ENCODE results near the gene C19orf53.

Gene C19orf53

DNA sequence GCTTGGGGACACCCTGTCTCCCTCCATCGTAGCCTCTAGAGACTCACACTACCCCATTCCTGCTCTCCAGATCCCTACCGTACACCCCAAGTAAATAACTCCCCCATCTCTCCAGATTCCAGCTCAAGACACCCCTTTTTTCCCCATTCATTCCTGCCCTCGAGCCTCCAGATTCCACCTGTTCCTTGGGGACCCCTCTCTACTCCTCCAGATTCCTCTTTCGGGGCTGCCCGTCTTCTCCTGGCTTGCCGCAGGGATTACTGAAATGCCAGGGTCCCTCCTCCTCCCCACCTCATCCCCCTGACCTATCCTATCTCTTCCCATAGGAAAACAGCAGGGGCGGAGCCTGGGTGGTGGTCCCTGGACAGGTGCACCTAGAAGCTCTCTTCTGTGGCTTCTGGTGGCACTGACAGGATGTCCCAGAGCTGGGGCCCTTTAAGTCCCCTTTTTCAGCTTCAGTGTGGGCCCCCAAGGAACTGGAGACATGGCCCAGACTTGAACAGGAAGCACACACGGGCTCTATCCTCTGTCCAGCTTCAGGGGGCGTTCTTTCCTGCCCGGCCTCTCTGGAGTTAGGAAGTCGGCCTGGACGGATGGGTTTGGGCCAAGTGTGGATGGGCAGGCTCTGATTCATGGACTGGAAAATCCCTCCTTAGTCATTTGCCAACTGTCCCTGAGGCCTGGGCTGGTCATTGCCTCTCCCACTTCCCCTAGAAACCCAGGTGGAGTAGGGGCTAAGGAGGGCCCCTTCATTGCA, 22.2 kb downstream of the C19orf53 start:
- no peak for DNase-seq

DNA sequence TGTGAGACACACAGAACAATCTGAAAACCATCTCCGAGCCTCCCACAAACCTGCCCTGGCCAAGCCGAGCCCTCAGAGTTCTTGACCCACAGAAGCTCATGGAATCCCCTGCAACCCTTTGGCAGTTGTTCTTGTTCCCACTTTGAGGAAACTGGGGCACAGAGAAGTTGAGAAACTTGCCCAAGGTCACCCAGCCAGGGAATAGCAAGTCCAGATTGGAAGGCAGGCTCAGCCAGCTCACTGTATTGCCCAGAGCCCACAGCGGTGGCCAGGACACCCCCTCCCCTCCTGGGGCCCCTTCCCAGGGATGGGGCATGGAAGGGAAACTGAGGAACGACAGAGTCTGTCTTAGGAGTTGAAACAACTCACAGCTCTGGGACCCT, 22.8 kb downstream of the C19orf53 start:
- DNase-seq, result no peak

DNA sequence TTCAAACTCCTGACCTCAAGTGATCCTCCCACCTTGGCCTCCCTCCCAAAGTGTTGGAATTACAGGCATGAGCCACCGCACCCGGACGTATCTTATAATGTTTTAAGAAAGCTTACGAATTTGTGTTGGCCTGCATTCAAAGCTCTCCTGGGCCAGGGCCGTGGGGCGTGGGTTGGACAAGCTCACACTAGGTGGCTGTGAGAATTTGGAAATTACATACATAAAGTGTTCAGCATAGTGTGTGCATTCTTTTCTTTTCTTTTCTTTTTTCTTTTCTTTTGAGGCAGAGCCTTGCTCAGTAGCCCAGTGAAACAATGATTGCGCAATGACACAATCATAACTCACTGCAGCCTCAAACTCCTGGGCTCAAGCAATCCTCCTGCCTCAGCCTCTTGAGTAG, 23.6 kb downstream of the C19orf53 start:
- no peak for DNase-seq

DNA sequence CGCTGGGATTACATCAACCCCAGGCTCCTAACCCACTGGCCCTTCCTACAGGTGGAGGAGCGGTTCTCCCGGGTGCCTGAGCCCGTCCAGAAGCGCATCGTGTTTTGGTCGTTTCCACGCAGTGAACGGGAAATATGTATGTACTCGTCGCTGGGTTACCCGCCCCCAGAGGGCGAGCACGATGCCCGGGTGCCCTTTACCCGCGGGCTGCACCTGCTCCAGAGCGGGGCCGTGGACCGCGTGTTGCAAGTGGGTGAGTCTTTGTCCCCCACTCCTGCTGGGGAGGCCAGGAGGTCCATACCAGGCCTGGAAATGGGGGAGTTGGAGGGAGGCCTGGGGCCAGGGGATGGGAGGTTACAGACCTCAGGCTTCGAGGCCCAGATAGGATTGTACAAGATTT, 25.4 kb downstream of the C19orf53 start:
- no peak for DNase-seq

DNA sequence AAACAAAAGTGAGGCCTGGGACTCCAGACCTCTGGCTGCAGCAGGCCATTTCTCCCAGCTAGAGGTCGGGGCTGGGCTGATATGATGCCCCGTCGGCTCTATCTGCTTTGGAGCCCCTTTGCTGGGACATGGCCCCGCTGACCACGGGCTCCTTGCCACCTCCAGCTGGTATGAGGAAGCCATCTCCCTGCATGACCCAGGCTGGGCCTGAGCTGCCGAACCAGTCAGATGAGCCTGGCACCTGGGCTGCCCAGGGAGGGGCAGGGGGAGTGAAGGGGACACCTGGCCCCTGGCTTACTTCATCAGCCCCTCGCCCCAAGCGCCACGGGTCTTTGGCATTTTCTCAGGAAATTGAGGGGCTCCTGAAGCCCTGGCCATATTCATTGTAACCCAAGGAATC, 28.8 kb downstream of the C19orf53 start:
- DNase-seq, result no peak

DNA sequence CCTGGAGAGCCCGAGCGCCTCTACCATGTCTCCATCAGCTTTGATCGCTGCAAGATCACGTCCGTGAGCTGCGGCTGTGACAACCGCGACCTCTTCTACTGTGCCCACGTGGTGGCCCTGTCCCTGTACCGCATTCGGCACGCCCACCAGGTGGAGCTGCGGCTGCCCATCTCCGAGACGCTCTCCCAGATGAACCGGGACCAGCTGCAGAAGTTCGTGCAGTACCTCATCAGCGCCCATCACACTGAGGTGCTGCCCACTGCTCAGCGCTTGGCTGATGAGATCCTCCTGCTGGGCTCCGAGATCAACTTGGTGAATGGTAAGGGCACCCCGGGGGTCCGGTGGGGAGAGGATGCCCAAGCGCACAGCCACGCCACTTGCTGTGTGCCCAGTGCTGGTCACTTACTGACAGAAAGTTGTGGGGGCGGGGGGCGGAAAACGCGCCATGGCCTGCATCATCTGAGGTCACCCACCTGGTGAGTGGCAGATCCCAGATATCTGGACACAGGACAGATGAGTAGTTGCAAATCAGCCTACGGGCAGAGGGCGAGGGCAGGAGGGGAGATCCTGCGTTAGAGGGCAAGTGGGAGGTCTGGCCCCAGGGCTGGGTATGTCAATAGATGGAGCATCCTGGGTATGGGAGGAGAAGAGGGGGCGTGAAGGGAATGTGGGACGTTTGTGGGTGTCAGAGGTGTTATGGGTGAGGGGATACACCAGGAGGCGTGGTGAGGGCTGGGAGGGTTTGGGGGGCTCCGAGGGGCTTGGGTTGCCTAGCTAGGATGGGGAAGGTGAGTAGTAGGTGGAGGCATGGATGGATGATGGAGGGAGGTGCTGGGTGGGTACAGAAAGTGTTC, 30.8 kb downstream of the C19orf53 start:
- DNase-seq, result no peak

DNA sequence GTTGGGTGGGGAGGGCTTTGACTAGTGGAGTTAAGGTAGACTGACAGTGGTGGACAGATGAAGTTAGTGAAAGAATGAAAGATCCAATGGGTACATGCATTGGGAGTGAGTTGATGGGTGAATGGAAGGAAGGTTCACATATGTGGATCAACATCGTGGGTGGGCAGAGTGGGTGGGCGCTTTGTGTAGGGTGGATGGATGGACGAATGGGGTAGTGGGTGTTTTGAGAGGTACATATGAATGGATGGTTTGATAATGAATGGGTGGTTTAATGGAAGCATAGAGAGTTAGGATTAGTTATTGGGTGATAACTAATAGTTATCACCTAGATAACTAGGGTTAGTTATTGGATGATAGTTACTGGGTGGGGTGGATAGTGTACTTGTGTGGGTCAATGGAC, 32.5 kb downstream of the C19orf53 start:
- no peak for DNase-seq

DNA sequence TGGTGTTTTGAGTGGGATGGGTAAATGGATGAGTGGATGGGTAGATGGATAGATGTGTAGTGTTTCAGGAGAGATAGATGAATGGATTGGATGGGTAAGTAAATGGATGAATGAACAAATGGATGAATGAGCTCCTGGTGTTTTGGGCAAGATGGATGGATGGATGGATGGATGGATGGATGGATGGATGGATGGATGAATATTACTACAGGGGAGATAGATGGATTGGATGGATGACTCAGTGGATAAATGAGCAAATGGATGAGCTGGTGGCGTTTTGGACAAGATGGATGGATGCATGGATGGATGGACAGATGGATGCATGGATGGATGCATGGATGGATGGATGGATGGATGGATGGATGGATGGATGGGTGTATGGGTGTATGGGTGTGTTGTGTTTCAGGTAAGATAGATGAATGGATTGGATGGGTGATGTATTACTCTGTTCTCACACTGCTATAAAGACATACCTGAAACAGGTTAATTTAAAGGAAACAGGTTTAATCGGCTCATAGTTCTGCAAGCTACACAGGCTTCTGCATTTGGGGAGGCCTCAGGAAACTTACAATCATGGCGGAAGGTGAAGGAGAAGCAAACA, 33.3 kb downstream of the C19orf53 start:
- DNase-seq, result no peak

DNA sequence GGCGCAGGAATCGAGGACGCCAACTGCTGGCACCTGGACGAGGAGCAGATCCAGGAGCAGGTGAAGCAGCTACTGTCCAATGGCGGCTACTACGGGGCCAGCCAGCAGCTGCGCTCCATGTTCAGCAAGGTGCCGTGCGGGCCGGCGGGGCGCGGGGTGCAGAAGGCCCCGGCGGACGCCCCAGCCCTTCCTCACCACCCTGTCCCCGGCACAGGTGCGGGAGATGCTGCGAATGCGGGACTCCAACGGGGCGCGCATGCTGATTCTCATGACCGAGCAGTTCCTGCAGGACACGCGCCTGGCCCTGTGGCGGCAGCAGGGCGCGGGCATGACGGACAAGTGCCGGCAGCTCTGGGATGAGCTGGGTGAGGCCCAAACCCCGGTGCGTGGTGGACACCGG, 34.6 kb downstream of the C19orf53 start:
- no peak for DNase-seq

DNA sequence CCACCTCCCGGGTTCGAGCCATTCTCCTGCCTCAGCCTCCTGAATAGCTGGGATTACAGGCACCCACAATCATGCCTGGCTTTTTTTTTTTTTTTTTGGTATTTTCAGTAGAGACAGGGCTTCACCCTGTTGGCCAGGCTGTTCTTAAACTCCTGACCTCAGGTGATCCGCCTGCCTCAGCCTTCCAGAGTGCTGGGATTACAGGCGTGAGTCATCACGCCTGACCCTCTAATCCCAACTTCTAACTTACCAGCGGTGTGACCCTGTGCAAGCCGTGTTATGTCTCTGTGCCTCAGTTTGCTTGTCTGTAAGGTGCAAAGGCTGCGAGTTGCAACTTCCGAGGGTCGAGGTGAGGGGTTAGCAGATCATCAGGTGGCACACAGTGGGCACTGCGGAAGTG, 38.3 kb downstream of the C19orf53 start:
- DNase-seq, result no peak

DNA sequence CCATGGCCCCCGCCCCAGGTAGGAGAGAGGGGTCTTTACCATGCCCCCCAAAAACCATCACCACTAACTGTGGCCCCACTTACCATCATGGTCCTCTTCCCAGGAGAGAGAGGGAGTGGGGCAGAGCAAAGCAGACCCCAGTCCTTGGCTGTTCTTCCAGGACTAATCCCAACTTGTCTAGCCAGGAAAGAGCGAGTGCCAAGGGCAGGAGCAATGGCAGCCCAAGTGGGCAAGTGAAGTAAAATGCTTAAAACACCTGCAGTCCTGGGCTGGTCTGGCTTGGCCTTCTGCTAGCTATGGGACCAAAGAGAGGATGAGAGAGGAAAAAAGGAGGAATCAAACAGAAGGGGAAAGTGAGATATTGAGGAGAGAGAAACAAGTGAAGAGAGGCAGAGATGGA, 38.9 kb downstream of the C19orf53 start:
- DNase-seq, result no peak

DNA sequence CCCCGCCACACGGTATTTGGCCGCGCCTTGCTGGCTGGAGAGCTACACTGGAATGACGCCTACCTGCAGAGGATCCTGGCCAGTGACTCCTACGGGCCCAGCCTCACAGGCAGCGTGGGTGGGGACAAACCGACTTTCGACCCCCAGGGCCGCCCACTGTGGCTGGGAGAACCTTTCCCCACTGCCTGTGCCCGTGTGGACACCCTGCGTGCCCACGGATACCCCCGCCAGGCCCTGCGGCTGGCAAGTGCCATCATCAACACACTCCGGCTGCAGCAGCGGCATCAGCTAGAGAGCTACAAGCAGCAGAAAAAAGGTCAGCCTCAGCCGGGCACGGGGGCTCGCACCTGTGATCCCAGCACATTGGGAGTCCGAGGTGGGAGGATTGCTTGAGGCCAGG, 40.3 kb downstream of the C19orf53 start:
- no peak for DNase-seq

DNA sequence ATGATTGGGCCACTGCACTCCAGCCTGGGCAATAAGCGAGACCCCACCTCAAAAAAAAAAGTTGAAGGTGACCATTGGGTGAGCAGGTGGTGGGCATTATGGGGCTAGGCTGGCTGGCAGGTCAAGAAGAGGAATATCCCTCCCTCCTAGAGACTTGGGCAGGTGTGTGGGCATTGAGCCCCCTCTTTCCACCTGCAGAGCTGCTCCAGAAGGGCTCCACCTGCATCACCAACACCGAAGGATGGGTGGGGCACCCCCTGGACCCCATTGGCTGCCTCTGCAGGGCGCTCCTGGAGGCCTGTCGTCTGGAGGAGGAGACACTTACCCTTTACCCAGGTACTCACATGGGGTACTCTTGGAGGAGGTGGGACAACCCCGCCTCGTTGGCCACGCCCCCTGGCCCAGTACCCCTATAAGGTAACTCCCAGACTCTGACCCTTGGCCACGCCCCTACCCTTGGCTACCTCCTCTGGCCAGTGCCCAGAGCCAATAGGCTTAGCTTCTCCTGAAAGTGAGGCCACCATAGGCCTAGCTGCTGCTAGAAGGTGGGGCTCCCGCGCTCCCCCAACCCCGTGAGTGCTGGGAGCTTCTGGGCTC, 42.9 kb downstream of the C19orf53 start:
- no peak for DNase-seq

DNA sequence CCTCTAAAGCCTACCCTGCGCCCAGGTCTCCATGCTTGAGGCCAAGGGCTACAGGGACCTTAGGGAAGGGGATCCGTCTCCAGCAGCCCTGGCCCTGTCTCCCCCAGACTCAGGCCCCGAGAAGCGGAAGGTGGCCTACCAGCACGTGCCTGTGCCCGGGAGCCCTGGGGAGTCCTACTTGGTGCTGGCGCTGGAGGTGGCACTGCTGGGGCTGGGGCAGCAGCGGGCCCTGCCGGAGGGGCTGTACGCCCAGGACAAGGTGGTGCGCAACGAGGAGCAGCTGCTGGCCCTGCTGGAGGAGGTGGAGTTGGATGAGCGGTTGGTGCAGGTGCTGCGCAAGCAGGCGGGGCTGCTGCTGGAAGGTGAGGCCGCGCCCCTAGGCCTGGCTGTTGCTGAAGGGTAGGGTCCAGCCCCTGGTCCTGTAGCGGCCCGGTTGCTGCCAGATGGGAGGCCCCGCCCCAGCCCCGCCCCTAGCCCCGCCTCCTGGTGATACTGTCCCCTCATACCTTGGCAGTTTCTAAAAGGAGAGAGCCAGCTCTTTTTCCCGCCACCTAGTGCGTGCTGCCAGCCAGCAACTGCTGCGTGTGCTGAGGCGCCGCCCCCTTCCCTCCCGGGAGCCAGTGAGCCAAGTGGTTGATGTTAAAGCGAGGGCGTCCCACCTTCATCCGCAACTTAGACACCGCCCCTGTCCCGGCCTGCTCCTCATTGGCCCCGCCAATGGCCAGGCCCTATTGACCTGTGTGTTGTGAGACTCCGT, 43.5 kb downstream of the C19orf53 start:
- no peak for DNase-seq

DNA sequence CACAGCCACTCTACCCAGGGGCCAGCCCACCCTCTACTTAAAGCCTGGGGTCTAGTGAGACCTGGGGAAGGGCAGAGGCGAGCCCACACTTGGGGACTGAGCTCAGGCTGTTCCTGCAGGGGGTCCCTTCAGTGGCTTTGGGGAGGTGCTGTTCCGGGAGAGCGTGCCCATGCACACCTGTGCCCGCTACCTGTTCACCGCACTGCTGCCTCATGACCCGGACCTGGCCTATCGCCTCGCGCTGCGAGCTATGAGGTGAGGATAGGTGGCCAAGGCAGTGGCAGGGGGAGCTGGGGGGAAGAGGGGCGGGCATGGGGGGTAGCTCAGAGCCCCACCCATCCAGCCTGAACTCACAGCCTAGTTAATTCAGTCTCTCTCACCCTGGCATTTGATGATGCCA, 45.0 kb downstream of the C19orf53 start:
- DNase-seq, result no peak

DNA sequence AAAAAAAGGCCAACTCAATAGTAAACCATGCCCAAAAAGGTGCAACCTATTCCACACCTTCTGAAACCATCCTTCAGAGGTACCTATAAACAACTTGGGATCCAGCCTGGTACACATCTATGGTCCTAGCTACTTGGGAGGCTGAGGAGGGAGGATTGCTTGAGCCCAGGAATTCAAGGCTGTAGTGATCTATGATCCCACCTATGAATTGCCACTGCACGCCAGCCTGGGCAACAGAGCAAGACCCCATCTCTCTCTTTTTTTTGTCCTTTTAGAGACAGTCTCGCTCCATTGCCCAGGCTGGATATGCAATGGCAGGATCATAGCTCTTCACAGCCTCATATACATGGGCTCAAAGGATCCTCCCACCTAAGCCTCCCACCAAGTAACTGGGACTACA, 47.0 kb downstream of the C19orf53 start:
- DNase-seq, result no peak

DNA sequence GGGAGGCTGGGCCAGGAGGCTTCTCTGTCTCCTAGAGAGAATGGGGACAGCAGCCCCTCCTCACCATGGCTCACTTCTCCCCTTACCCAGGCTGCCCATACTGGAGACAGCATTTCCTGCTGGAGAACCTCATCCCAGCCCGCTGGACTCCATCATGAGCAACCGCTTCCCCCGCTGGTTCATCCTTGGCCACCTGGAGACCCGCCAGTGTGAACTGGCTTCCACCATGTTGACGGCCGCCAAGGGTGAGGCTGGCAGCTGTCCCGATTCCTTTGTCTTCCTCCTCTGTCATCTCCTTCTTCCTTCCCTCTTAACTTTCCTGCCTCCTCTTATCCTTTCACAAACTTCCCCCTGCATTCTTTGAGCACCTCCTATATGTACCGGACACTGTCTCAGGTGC, 49.0 kb downstream of the C19orf53 start:
- DNase-seq, result no peak

DNA sequence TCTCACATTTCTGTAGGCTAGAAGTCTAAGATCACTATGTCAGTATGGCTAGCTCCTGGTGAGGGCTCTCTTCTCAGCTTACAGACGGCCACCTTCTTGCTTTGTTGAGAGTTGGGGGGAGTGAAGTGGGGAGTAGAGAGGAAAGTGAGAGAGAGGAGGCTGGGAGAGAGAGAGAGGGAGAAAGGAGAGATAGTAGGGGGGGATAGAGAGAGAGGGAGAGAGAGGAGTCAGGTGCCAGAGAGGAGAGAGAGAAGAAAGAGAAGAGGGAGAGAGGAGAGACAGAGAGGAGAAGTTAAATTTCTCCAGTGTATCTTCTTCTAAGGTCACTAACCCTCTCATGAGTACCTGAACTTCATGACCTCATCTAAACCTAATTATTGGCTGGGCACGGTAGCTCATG, 49.6 kb downstream of the C19orf53 start:
- DNase-seq, result no peak

DNA sequence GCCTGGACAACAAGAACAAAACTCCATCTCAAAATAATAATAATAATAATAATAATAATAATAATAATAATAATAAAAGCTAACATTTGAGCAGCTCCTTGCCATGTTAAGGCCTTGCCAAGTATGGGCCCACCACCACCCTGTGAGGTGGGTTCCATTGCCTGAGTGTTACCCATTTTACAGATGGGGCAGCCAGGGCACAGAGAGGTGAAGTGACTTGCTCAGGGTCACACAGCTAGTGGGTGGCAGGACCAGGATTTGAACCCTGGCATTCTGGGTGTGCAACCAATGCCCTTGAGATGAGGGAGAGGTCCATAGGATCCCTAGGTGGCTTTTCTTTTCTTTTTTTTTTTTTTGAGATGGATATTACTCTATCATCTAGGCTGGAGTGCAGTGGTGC, 50.4 kb downstream of the C19orf53 start:
- no peak for DNase-seq

DNA sequence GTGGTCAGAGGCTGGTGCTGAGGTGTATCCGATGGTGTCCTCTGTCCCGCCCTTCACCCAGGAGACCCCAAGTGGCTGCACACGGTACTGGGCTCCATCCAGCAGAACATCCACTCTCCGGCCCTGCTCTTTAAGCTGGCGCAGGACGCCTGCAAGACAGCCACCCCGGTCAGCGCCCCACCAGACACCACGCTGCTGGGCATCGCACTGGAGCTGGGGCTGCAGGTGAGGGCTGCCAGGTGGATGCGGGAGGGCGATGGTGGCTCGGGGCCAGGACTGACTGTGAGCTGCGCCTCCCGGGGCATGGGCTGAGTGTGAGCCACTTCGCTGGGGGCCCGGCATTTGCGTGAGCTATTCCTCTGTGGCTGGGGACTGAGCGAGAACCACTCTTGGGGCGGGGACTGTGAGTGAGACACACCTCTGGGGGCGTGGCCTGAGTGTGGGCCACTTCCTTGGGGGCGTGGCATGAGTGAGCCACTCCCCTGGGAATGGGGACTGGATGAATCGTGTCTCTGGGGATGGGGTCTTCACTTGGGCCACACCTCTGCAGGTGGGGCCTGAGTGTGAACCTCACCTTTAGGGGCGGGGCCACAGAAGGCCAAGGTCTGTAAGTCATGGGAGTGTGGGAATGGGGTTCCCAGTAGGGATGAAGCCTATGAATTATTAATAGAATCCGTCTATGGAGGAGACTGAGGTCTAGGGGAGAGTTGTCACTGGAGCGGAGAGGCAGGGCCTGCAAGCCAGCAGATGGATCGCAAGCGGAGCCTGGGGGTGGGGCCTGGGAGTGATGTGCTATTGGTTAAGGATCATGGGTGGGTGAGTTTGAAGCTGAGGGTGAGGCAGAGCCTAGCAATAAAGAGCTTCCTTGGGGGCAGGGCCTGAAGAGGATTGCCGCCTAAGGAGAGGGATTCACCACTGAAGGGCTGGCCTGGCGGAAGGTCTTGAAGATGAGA, 51.5 kb downstream of the C19orf53 start:
- no peak for DNase-seq

DNA sequence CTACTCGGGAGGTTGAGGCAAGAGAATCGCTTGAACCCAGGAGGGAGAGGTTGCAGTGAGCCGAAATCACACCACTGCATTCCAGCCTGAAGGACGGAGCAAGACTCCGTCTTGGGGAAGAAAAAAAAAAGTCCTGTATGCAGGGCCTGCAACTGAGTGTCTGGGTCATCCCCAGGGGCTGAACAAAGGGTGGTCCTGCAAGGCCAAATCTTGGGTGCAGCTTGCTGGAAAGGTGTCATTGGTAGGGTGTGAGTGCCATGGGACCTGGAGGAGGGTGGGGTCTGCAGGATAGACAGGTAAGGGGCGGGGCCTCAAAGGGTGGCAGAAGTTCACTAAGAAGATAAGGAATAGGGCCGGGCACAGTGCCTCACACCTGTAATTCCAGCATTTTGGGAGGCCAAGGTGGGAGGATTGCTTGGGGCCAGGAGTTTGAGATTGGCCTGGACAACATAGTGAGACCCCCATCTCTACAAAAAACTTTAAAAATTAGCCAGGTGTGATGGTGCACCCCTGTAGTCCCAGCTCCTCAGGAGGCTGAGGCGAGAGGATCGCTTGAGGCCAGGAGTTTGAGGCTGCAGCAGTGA, 52.5 kb downstream of the C19orf53 start:
- DNase-seq, result no peak

Measured in SIG-M5 (cell line).